ENCODE data around the gene BCAS3.

DNA sequence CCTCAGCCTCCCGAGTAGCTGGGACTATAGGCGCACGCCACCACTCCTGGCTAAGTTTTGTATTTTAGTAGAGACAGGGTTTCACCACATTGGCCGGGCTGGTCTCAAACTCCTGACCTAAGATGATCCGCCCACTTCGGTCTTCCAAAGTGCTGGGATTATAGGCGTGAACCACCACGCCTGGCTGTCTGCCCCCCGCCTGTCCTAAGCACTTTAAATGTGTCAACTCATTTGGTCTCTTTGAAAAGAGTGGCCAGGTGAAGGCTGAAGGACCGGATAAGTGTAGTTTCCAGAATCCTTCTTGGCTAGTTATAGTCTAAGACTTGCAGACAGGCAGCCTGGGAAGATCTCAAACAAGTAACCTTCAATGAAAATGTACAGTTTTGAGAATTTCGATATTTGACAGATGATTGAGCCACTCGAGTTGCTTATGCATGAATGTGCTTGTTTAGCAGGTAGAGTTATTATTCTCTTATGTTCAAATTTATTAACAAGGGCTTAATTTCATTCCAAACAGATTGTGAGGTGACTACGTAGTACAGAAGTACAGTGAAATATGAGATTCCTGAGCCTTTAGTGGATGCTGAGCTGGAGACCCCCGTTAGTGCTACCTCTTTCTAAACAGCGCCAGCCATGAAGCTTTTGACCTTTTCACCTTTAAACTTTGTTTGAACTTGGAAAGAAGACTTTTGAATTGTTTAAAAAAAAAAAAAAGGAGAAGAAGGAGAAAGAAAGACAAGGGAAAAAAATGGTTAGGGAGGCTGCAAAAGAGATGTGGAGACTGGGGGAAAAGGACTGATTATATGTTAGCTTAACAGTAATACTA lies 557.6 kb downstream of the BCAS3 start:
- TF ChIP-seq POLR2A (IDR thresholded peaks at IDR 0.05; ENCODE audit: low read length) (no peak), GATA1 (IDR thresholded peaks at IDR 0.05; ENCODE audit: low read depth, low read length) (no peak)

All from erythroblast (primary cell).